Measurements from ENCODE around the gene TSPEAR. TPM values are rescaled to one million over a fixed set of nuclear protein-coding genes. Genes with fewer than 3 reads are reported as not detected.

TSPEAR gene
- total and polyA plus RNA-seq, 3 donors from 2014 or later = 0.53 to 0.62 (median 0.55) TPM

DNA sequence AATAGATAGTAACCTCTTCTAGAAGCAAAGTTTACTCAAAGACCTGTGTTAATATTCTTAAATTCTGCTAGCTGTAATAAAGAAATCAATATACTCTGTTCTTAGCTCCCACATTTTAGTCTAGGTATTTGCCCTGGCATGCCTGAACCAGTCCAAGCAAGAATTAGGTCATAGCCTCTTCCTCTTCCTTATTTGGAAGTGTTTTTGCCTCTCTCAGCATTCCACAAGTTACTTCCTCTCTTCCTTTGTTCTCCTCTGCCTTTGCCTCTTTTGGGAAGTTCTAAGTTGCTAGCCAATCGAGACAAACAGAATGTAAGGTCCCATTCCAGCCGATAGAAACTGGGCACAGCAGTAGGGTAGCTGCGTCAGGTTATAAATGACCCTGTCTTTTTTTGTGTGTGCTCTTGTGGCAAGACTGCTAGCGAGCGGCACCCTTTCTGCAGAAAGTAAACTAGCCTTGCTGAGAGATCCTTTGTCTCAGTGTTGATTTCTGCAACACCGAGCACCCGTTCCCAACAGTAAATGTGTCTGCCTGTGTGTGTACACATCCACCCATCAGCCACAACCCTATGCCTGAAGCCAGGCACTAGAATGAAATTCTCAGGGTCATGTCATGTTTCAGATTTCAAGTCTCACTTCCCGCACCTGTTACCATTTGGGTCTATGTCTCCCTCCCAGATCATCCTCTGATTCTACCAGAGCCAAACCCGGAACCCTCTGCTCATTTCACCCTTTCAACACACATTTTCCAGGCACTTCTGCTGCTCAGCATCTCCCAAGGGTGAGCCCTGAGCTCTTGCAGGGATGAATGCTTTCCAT lies 218.6 kb downstream of the TSPEAR start:
- Histone ChIP-seq H3K9me3 (no peaks in the 10 kb centered on the region), H3K27ac (no peak overlapping the region), H3K4me1 (no peaks in the 10 kb centered on the region), H3K36me3 (ENCODE audit: low read depth, missing control alignments) (no peaks in the 10 kb centered on the region), H3K27me3 (no peaks in the 10 kb centered on the region), H3K4me3 (no peak overlapping the region)
- TF ChIP-seq POLR2A (IDR thresholded peaks at IDR 0.05) = no peak
- TF ChIP-seq, protein P1, sequence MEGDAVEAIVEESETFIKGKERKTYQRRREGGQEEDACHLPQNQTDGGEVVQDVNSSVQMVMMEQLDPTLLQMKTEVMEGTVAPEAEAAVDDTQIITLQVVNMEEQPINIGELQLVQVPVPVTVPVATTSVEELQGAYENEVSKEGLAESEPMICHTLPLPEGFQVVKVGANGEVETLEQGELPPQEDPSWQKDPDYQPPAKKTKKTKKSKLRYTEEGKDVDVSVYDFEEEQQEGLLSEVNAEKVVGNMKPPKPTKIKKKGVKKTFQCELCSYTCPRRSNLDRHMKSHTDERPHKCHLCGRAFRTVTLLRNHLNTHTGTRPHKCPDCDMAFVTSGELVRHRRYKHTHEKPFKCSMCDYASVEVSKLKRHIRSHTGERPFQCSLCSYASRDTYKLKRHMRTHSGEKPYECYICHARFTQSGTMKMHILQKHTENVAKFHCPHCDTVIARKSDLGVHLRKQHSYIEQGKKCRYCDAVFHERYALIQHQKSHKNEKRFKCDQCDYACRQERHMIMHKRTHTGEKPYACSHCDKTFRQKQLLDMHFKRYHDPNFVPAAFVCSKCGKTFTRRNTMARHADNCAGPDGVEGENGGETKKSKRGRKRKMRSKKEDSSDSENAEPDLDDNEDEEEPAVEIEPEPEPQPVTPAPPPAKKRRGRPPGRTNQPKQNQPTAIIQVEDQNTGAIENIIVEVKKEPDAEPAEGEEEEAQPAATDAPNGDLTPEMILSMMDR (IDR thresholded peaks at IDR 0.05) = no peak
- intact Hi-C loops (cut with DNase I; ENCODE audit: low total_unique reads) = no loop called here
- WGBS, 2 donors = 89% methylated on average over 9 of the region's 9 CpGs
- no peak for DNase-seq

DNA sequence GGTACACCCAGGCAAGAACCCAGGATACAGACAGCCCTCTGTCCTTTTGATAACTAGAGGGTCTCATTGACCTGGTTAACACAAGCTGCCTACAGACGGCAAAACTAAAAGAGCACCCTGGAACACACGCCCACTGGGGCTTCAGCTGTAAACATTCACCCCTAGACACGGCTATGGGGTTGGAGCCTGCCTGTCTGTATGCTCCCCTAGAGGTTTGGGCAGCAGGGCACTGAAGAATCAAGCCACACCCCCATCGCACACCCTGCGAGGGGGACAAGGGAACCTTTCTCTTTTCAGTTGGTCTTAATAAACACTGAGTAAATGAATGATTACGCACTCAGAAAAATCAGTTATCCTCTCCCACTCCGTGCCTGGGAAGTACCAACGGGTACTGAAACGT lies 220.6 kb downstream of the TSPEAR start:
- no peaks in the 10 kb centered on the region for H3K27me3 ChIP-seq
- H3K36me3 ChIP-seq (ENCODE audit: low read depth, missing control alignments) = no peaks in the 10 kb centered on the region
- DNase-seq = no peak
- 90 to 95% methylated on average over 9 of the region's 9 CpGs for WGBS, 2 donors
- H3K4me3 ChIP-seq = no peak overlapping the region
- H3K9me3 ChIP-seq = no peaks in the 10 kb centered on the region
- no peaks in the 10 kb centered on the region for H3K4me1 ChIP-seq
- no peak for TF ChIP-seq POLR2A (IDR thresholded peaks at IDR 0.05)
- TF ChIP-seq, protein P1 (IDR thresholded peaks at IDR 0.05) = no peak
- H3K27ac ChIP-seq = no peak overlapping the region
- intact Hi-C loops (cut with DNase I; ENCODE audit: low total_unique reads) = no loop called here

DNA sequence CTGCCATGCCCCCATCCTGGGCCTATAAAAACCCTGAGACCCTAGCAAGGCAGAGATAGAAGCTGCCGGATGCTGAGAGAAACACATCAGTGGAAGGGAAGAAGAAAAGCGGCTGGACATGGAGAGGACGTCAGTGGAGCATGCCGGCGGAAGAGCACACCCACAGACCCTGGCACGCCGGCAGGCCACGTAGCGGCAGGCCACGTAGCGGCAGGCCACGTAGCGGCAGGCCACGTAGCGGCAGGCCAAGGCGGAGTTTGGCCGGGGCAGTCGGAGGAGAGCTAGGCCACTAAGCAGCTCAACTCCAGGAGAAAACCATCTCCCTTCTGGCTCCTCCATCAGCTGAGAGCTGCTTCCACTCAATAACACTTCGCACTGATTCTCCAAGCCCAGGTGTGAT lies 221.0 kb downstream of the TSPEAR start:
- Histone ChIP-seq H3K4me3 (no peak overlapping the region), H3K4me1 (no peaks in the 10 kb centered on the region), H3K27ac (no peak overlapping the region), H3K36me3 (ENCODE audit: low read depth, missing control alignments) (no peaks in the 10 kb centered on the region), H3K27me3 (no peaks in the 10 kb centered on the region), H3K9me3 (no peaks in the 10 kb centered on the region)
- 91 to 96% methylated on average over 19 of the region's 19 CpGs for WGBS, 2 donors
- intact Hi-C loops (cut with DNase I; ENCODE audit: low total_unique reads) = no loop called here
- no peak for DNase-seq
- TF ChIP-seq POLR2A (IDR thresholded peaks at IDR 0.05) = no peak
- TF ChIP-seq, protein P1 (IDR thresholded peaks at IDR 0.05) = no peak

DNA sequence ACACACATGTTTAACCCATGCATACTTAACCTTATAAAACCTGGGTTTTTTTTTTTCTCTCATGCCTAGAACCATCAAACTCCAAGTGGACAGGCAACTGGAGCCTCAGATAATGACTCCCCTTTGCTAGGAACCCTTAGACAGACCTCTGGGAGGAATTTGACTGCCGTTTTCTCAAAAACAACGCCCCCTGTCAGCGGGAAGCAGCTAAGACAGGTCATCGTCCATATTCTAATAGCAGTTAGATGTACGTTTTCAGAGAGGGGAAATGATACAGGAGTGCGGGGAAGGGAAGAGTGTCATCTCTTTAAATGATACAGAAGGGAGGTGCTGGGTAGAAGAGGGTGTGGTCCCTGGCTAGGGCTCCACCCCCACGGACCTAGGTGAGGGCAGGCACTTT lies 221.4 kb downstream of the TSPEAR start:
- Histone ChIP-seq H3K36me3 (ENCODE audit: low read depth, missing control alignments) (no peaks in the 10 kb centered on the region), H3K27me3 (no peaks in the 10 kb centered on the region), H3K9me3 (no peaks in the 10 kb centered on the region), H3K27ac (no peak overlapping the region), H3K4me3 (no peak overlapping the region), H3K4me1 (no peaks in the 10 kb centered on the region)
- intact Hi-C loops (cut with DNase I; ENCODE audit: low total_unique reads) = no loop called here
- TF ChIP-seq POLR2A (IDR thresholded peaks at IDR 0.05) = no peak
- TF ChIP-seq, protein P1 (IDR thresholded peaks at IDR 0.05) = no peak
- no peak for DNase-seq
- 50 to 57% methylated on average over 7 of the region's 7 CpGs for WGBS, 2 donors

DNA sequence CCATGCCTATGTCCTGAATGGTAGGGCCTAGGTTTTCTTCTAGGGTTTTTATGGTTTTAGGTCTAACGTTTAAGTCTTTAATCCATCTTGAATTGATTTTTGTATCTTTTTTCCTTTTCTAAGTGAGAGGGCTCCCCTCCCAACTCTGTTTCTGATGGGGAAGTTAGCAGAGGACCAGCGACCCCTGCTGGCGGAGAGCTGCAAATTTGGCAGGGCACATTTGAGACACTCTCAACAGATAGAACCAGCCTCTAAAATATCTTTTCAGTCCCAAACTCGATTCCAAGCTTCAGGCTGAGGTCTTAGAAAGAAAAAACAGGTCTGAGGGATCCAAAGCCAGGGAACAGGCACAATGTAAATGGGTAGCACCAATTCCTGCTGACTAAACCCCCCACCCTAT lies 223.5 kb downstream of the TSPEAR start:
- TF ChIP-seq, protein P1 (IDR thresholded peaks at IDR 0.05) = peak in 2 of 3 experiments; percentile 13 to 45
- TF ChIP-seq POLR2A (IDR thresholded peaks at IDR 0.05) = no peak
- DNase-seq = peak; percentile 48
- H3K4me3 ChIP-seq = no peak overlapping the region
- no peaks in the 10 kb centered on the region for H3K9me3 ChIP-seq
- H3K27ac ChIP-seq = no peak overlapping the region
- intact Hi-C loops (cut with DNase I; ENCODE audit: low total_unique reads) = no loop called here
- H3K27me3 ChIP-seq = no peaks in the 10 kb centered on the region
- no peaks in the 10 kb centered on the region for H3K4me1 ChIP-seq
- H3K36me3 ChIP-seq (ENCODE audit: low read depth, missing control alignments) = no peaks in the 10 kb centered on the region
- 37 to 38% methylated on average over 4 of the region's 4 CpGs for WGBS, 2 donors

Data from testis (tissue), 3 donors.